Right lung (tissue), 5 donors: ENCODE data around the gene ATXN1. TPM values are rescaled to one million over a fixed set of nuclear protein-coding genes. Genes with fewer than 3 reads are reported as not detected.
"Not testable (repeated sequence)": the region's sequence is repeated elsewhere in the genome, so short reads cannot be mapped to it uniquely, and the experiment has no call there.

Experiments
- DNase-seq, 2 donors: peaks; one replicate each; pipeline ENCODE4 v3.0.0-alpha.2; 2013
- polyA plus RNA-seq, 5 donors: library from polyadenylated mRNA; unstranded; fragments of 120-200 nt; gene quantifications; one replicate each; pipeline versions ENCODE4 v1.2.1 to v1.2.3, GENCODE V29; 2013; ENCODE audit warnings: inconsistent platforms in 1 of 5, low replicate concordance in 1 of 5; ENCODE audit not compliant: insufficient read length in 5 of 5, insufficient read depth in 1 of 5

Gene ATXN1
- polyA plus RNA-seq, 5 donors: 17.6 to 28.3 (median 25.1) TPM

DNA sequence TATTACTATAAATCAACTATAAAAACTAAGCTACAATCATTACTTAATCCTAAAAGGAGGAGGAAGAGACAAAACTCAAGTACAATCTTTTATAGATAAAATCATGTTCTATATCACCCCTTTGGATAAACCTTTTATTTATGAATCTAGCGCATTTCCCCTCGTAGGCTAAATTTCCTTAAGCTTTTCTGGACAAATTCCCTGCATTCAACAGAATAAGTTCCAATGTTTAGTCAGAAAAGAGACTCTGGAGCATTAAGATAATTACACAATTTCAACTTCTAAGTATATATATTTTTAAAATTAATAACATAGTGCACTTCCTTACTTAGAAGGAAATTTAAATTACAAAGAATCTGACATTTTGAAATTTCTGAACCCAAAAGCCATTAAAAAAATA is 37.9 kb downstream of the ATXN1 start:
- DNase-seq: no peak

DNA sequence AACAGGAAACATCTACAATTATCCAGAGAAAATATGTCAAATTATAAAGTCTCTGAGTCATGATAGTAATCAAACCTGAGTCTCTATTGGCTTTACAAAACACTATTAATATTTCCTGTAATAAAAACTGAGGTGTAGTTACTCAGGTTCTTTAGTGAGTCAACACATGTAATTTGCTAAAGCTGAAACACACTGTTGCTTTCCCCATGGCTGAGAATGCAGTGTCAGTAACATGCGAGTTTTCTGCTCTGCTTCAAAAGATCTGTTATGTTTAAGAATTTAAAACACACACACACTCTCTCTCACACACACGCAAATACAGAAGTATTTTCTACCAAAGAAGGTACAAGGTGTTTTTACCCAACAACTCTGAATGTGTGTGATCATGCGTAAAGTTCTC is 38.6 kb downstream of the ATXN1 start:
- DNase-seq: no peak

DNA sequence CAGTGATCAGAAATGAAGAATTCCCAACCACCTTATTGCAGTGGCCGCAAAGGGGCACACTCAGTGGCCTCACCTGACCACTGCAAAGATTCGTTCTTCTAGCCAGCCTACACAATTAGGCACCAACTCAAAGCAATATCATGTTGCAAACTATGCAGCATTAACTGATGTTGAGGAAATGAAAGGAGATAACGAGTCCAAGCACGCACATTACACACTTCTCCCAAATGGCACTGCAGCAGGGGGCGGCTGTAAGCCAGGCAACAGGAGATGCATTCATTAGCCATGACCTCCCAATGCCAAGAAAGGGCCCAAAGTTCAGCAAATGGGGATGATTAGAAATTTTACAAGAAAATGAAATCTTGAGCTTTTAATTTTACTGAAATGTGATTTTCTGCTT is 39.3 kb downstream of the ATXN1 start:
- no peak for DNase-seq

DNA sequence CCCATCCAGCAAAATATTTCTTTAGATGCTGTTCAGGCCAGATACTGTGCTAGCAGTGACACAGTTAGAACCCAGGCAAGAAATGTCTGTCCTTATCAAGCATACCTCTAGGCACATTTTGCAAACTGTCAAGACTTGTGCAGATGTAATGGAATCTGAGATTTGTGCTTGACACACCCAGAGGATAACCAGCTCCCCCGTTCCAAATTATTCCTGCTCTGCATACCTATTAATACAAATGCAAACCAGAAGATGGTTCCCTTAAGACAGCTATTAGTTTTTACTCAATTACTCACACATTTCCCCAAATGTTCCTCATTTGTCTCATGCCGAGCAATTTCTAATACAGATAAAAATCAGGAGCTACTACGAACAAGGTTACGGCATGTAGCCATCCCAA is 40.4 kb downstream of the ATXN1 start:
- DNase-seq: no peak

DNA sequence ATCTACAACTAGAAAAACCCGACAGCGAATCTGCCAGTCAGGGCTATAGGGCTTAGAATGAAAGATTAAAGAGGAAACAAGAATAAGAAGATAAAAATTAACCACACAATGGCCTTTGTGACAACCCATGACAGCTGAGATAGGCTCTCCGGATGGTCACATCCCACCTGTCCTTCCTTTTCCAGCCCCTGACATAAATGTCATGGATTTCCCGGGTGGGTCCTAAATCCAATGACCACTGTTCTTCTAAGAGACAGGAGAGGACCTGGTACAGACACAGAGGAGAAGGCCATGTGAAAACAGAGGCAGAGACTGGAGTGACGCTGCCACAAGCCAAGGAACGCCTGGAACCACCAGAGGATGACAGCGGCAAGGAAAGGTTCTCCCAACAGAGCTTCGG is 41.8 kb downstream of the ATXN1 start:
- DNase-seq: no peak

DNA sequence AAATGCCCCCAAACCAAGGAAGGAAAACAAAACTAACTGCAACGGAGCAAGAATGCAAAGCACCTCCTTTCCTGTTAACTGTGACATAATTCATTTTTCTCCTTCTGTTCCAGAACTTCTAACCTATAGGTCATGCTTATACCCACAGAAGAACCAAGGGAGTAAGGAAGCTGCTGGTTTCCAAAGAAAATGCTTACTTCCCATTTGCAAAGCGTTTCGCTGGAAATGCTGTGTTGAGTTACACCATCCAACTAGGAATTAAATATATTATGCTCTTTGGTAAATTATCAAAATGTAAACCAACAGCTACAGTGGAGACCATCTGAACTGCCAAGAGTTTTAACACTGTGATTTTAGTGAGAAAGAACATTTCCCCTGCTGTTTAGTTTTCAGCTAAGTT is 42.9 kb downstream of the ATXN1 start:
- DNase-seq: no peak

DNA sequence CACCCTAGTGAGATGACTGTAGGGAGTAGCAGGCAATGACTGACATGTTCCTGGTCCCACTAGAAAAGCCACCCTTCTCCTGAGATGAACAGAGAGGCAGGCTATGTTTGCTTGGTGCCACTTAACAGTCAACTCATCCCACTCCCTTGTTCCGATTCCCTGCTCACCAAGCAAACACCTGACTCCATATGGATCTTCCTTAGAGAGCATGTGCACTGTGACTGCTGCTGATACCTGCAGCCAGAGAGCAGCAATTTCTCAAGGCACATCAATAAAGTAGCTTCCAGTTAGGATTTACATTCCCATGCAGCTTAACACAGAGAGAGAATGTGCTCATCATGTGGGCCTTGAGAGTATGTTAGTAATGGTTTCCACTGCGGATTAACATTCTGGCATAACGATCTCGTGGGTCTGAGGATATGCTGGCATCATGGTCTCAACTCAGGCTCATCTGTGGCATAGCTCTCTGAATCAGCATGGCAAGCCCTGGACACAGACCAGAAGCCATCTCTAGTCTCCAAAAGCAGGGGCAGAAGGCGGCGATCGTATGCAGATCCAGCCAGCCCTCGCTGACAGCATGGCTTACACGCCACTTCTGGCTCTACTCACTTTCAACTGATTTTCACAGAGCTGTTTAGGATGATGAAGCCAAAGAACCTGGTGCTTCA is 43.9 kb downstream of the ATXN1 start:
- no peak for DNase-seq

DNA sequence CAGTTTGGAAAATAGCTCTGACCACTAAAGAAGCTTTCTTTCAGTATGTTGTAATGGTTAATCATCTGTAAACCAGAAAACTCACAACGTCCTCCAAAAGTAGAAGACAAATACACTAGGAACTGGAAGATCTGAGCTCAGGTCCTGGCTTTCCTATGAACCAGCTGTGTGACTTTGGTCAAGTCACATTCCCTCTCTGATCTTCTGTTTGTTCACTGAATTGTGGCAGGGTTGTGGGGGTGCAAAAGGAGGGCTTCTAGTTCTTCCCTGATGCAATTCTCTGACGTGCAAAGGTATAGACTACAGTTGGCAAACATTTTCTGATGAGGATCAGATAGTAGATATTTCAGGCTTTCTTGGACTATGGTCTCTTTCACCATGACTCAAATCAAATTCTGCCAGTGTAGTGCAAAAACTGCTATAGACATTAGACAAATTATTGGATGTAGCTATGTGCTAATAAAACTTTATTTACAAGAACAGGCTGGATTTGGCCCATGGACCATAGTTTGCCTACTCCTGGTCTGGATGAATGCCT is 44.9 kb downstream of the ATXN1 start:
- DNase-seq: no peak

DNA sequence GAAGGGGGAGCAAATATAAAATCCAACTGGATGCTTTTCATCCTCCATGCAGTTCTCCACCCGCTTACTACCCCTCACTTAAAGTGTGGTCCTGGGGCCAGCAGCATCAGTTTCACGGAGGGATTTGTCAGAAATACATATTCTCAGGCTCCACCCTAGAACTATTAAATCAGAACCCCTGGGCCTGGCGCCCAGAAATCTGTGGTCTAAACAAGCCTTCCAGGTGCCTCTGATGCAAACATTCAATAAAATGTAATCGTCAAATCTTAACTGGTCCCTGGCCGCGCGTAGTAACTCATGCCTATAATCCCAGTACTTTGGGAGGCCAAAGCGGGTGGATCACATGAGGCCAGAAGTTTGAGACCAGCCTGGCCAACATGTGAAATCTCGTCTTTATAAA is 47.7 kb downstream of the ATXN1 start:
- DNase-seq: no peak

DNA sequence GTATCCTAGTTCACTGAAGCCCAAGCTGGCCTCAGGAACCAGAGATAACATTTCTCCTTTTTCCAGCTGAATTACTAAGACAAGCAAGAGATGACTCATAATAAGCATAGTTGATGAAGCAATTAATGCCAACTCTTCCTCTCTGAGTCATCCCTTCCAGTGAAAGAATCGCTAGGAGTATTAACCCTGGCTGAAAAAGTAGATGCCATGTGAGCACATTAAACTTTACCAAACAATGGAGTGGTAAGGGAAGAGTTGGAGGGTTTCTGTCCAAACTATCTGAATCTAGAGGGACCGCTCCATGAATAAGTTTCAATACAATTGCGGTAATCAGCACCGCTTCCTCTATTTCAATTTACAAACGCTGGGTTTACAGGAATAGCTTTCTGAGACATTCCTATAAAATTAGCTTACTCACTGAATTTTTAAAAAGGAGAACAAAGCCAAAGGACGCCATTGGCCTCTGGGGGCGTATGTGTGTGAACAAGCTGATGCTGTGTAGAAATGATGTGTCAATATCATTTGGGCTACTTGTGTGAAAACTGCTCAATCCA is 48.3 kb downstream of the ATXN1 start:
- peak in 1 of 2 donors; percentile 33 for DNase-seq

DNA sequence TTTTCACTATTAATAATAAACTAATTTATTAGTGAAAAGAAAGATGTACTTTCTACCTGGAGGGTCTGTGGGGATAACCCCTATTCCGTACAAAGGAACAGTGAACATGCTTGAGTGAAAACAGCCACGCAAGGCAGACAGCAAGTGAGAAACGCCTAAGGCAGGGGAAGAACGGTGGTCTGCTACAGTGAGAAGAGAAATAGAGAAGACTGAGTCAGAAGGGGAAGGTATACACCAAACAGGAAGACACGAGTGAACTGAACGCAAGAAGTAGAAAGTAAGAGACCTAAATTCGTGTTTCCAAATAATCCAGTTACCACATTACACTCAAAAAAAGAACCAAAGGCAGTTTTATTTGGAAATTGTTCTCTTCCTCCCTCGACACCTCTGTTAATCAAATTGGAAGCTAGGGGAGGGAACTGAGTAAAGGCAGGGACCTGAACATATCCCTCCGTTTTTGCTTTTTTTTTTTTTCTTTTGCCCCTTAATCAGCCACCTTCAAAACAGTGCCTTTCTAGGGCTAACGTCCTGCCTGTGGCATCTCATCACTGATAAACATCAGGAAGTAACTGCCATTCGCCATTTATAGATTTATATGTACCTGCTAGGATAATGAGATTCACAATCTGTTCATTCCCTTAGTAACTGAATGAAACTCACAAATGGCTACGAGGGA is 48.9 kb downstream of the ATXN1 start:
- DNase-seq: no peak

DNA sequence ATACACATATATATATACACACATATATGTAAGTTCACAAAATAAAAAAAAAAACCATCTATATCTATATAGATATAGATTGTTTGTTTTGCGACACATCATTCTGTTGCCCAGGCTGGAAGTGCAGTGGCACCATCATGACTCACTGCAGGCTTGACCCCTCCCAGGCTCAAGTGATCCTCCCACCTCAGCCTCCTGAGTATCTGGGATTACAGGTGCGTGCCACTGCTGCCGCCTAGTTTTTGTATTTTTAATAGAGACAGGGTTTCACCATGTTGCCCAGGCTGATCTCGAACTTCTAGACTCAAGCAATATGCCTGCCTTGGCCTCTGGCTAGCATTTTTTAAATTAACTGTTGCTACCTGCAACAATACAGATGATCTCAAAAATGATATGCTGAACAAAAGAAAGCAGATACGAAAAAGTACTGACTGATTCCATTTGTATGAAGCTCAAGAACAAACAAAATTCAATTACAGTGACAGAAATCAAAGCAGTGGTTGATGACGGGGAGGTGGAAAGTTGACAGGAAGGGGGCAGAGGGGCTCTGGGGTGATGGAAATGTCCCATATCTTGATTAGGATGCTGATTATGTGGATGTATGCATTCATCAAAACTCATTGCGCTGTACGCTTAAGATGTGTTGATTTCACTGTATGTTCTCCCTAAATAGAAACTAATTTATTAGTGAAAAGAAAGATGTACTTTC is 49.6 kb downstream of the ATXN1 start:
- no peak for DNase-seq

DNA sequence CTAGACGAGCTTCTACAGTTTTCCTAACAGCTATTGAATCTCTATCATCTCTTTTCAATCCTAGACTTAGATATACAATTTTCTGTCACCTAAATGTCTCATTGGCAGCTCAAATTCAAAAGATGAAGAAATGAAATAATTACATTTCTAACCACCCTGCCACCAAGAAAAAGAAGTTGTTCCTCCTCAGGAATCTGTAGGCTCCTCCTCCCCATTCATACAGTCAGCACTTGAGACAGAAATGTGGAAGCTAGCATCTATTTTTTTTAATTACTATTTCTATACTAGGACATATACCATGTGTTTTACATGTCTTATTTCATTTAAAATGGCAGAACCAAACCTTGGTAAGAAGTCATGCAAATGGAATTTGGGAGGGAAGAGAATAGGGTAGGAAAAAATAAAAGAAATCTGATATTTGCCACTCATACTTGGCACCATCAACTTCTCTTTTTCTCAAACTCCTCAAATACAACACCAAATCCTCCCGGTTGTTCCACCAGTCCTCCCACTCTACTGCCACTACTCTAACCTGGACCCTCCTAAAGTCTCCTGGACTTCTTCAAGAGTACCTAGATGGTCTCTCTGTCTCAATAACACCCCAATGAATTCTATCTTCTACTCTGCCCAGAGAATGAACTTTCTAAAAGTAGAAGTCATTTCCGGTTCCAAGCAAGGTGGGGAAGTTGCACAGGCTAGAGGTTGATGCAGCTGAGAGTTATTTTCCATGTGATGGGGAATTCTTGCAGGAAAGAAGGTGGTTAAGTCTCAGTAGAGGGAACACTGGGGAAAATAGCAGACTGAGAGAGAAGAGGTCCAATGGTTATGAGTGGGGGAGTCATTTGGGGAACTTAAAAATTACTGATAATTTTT is 54.1 kb downstream of the ATXN1 start:
- no peak for DNase-seq

DNA sequence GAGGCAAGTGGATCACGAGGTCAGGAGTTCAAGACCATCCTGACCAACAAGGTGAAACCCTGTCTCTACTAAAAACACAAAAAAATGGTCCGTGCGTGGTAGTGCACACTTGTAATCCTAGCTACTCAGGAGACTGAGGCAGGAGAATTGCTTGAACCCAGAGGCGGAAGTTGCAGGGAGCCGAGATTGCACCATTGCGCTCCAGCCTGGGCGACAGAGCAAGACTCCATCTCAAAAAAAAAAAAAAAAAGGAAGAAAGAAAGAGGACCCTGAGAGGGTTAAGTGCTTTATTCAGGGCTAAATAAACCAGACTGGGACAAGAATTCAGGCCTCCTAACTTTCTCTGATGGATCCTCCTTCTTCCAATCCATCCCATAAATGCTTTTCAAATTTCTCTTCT is 54.8 kb downstream of the ATXN1 start:
- DNase-seq: not testable (repeated sequence)

DNA sequence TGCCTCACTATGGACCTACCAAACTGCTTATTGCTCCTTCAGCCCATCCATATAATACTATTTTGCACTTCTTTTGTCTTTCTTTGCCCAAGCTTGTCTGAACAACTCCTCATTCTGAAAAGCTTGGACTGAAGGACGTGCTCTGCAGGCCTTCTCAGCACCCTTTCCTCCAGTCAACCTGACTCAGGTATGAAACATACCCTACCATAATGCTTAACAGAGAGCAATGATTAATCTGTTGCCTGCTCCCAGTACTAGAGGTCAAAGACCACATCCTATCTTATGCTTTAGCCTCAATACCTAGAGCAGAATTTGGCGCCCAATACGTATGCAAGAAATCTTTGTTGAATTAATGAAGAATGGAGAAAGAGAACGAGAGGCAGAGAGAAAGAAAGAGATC is 55.2 kb downstream of the ATXN1 start:
- no peak for DNase-seq

DNA sequence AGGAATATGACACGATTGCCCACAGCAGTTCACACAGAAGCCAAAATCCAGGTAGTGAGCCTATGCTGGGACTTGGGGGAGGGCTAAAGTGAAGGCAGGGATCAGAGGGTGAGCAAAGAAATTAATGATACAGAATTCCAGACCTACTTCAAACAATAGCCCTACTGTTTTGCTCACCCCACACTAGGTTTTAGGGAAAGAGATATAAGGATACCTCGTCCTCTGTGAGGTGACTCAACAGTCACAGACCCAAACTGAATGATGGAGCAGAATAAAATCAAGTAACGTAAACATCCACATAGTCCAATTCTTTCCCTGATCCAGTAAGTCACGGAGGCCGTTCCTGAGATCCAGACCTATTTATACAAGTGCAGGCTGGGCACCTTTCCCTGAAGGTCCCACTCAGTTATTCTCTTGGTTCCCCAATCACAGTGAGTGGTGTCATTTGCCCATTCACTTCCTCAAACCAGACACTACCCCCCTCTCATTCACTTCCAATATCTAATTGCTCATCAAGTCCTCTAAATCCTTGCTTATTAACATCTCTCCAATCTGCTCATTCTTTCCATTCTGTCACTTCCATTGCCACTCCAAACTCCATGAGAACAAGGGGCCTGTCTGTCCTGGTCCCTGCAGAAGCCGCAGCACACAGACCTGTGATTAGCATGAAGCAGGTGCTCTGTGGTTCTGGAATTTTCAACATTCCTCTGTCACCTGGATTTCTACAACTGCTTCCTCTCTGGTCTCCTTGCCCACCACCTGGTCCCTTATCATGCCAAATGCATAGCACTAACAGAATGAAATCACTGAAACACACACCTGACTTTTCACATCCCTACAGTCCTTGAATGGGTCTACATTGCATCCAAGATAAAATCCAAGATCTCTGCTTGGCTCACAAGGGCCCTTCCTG is 55.9 kb downstream of the ATXN1 start:
- DNase-seq: no peak

DNA sequence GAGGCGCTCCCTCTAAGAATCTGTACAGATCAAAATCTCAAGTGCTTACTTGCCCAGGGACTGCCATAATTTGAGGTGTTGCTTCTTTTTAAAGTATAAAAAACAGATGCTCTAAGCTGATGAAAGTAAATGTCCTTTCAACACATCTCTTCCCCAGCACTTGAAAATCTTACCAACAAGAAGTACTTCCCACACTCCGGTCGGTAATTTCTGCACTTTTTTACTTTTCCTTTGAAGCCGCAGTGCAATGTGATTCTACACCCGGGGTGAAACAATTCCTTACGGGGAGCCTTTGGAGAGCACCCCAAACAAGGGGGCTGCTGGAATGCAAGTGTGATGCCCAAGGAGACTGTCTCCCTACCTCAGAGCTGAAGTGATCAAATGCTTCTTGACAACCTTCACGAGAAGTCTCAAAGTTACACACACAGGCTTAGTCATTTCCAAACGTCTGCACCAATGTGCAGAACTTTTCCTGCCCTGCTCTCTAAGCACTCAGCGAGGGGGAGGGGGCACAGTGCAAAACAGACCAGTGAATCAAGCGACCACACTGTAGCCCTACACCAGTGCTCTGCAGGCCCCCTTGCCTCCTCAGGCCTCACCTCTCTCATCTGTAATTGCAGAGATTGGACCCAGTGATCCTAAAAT is 56.7 kb downstream of the ATXN1 start:
- DNase-seq: no peak

DNA sequence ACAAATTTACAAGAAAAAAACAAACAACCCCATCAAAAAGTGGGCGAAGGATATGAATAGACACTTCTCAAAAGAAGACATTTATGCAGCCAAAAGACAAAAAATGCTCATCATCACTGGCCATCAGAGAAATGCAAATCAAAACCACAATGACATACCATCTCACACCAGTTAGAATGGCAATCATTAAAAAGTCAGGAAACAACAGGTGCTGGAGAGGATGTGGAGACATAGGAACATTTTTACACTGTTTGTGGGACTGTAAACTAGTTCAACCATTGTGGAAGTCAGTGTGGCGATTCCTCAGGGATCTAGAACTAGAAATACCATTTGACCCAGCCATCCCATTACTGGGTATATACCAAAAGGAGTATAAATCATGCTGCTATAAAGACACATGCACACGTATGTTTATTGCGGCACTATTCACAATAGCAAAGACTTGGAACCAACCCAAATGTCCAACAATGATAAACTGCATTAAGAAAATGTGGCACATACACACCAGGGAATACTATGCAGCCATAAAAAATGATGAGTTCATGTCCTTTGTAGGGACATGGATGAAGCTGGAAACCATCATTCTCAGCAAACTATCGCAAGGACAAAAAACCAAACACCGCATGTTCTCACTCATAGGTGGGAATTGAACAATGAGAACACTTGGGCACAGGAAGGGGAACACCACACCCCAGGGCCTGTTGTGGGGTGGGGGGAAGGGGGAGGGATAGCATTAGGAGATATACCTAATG is 58.5 kb downstream of the ATXN1 start:
- not testable (repeated sequence) for DNase-seq

DNA sequence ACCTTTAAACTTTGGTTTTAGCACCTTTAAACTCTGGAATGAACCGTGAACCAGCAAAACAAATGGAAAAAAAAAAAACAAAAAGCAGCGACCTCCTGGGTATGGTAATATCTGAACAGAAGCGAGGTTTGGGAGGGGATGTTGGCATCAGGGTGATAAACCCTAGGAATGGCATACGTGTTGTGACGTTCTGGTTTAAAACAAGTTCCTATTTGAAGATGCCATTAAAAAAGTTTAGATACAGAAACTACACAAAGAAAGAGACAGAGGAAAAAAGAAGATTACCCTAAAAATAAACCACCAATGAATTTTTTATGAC is 60.4 kb downstream of the ATXN1 start:
- no peak for DNase-seq
